ENCODE data around the gene NCBP3.

Gene NCBP3

GRCh38 chr17:3770466-3770865 lies 75.6 kb downstream of the NCBP3 start:
- Mint-ChIP-seq H3K36me3 (ENCODE audit: low read depth) (no peaks in the 10 kb centered on the region), H3K4me1 (no peaks in the 10 kb centered on the region), H3K4me3 (no peak overlapping the region), H3K27me3 (ENCODE audit: low read depth) (peaks cover 8% of the 10 kb centered on the region), H3K27ac (no peak overlapping the region), H3K9me3 (peaks cover 10% of the 10 kb centered on the region)
- TF ChIP-seq CTCF (IDR thresholded peaks at IDR 0.05; ENCODE audit: unreplicated experiment in 3 of 3) = no peak

GRCh38 chr17:3768769-3769168 lies 77.3 kb downstream of the NCBP3 start:
- TF ChIP-seq CTCF (IDR thresholded peaks at IDR 0.05; ENCODE audit: unreplicated experiment in 3 of 3) = no peak
- Mint-ChIP-seq H3K9me3 (peaks cover 10% of the 10 kb centered on the region), H3K27me3 (ENCODE audit: low read depth) (peaks cover 8% of the 10 kb centered on the region), H3K36me3 (ENCODE audit: low read depth) (no peaks in the 10 kb centered on the region), H3K4me3 (no peak overlapping the region), H3K27ac (no peak overlapping the region), H3K4me1 (no peaks in the 10 kb centered on the region)

GRCh38 chr17:3768341-3768740 lies 77.7 kb downstream of the NCBP3 start:
- H3K9me3 Mint-ChIP-seq = peaks cover 10% of the 10 kb centered on the region
- H3K4me3 Mint-ChIP-seq = no peak overlapping the region
- H3K27me3 Mint-ChIP-seq (ENCODE audit: low read depth) = peaks cover 8% of the 10 kb centered on the region
- H3K27ac Mint-ChIP-seq = no peak overlapping the region
- H3K4me1 Mint-ChIP-seq = no peaks in the 10 kb centered on the region
- no peaks in the 10 kb centered on the region for H3K36me3 Mint-ChIP-seq (ENCODE audit: low read depth)
- no peak for TF ChIP-seq CTCF (IDR thresholded peaks at IDR 0.05; ENCODE audit: unreplicated experiment in 3 of 3)

GRCh38 chr17:3766779-3767178 lies 79.3 kb downstream of the NCBP3 start:
- Mint-ChIP-seq H3K4me1 (no peaks in the 10 kb centered on the region), H3K9me3 (peaks cover 10% of the 10 kb centered on the region), H3K27me3 (ENCODE audit: low read depth) (peaks cover 3% of the 10 kb centered on the region), H3K27ac (no peak overlapping the region), H3K4me3 (no peak overlapping the region), H3K36me3 (ENCODE audit: low read depth) (no peaks in the 10 kb centered on the region)
- no peak for TF ChIP-seq CTCF (IDR thresholded peaks at IDR 0.05; ENCODE audit: unreplicated experiment in 3 of 3)

GRCh38 chr17:3765981-3766380 lies 80.1 kb downstream of the NCBP3 start:
- Mint-ChIP-seq H3K36me3 (ENCODE audit: low read depth) (no peaks in the 10 kb centered on the region), H3K4me1 (no peaks in the 10 kb centered on the region), H3K9me3 (peaks cover 10% of the 10 kb centered on the region), H3K27me3 (ENCODE audit: low read depth) (peaks cover 3% of the 10 kb centered on the region), H3K27ac (no peak overlapping the region), H3K4me3 (no peak overlapping the region)
- TF ChIP-seq CTCF (IDR thresholded peaks at IDR 0.05; ENCODE audit: unreplicated experiment in 3 of 3) = no peak

GRCh38 chr17:3763777-3764170 lies 82.3 kb downstream of the NCBP3 start:
- Mint-ChIP-seq H3K9me3 (peaks cover 14% of the 10 kb centered on the region), H3K36me3 (ENCODE audit: low read depth) (no peaks in the 10 kb centered on the region), H3K27me3 (ENCODE audit: low read depth) (no peaks in the 10 kb centered on the region), H3K4me3 (no peak overlapping the region), H3K27ac (no peak overlapping the region), H3K4me1 (no peaks in the 10 kb centered on the region)
- TF ChIP-seq CTCF (IDR thresholded peaks at IDR 0.05; ENCODE audit: unreplicated experiment in 3 of 3) = no peak
